ENCODE data around the gene GBA3. TPM values are rescaled to one million over a fixed set of nuclear protein-coding genes. Genes with fewer than 3 reads are reported as not detected.

The GBA3 gene
- total RNA-seq, 6 experiments from 2014 or later, result 15.4 to 115 (median 60.7) TPM

- TF ChIP-seq POLR2A (IDR thresholded peaks at IDR 0.05), result no peak
- no peak for TF ChIP-seq CTCF (IDR thresholded peaks at IDR 0.05)
- no peak for ATAC-seq
- DNase-seq, result no peak
- Histone ChIP-seq H3K27me3 (no peaks in the 10 kb centered on the region), H3K4me3 (no peak overlapping the region), H3K36me3 (peaks cover 0 to 8% (median 0%) of the 10 kb centered on the region in 4 donors), H3K27ac (no peak overlapping the region), H3K9me3 (no peaks in the 10 kb centered on the region), H3K4me1 (no peaks in the 10 kb centered on the region)
- intact Hi-C loops (cut with DNase I), result no loop called here
- WGBS (ENCODE audit: insufficient coverage, low coverage, low lambda C conversion rate, missing lambda C conversion rate), result 85% methylated on average over 2 of the region's 2 CpGs
Measured at GRCh38 chr4:22754116-22754515, 61.4 kb downstream of the GBA3 start.

GRCh38 chr4:22762548-22762947, 69.8 kb downstream of the GBA3 start:
- no peak for TF ChIP-seq CTCF (IDR thresholded peaks at IDR 0.05)
- no peak for TF ChIP-seq POLR2A (IDR thresholded peaks at IDR 0.05)
- DNase-seq (no peak), ATAC-seq (no peak)
- H3K27me3 ChIP-seq, result no peaks in the 10 kb centered on the region
- no peaks in the 10 kb centered on the region for H3K4me1 ChIP-seq
- WGBS (ENCODE audit: insufficient coverage, low coverage, low lambda C conversion rate, missing lambda C conversion rate), result 86% methylated on average over 2 of the region's 2 CpGs
- no peaks in the 10 kb centered on the region for H3K36me3 ChIP-seq
- intact Hi-C loops (cut with DNase I), result no loop called here
- H3K4me3 ChIP-seq, result no peak overlapping the region
- H3K27ac ChIP-seq, result no peak overlapping the region
- H3K9me3 ChIP-seq, result no peaks in the 10 kb centered on the region

DNA sequence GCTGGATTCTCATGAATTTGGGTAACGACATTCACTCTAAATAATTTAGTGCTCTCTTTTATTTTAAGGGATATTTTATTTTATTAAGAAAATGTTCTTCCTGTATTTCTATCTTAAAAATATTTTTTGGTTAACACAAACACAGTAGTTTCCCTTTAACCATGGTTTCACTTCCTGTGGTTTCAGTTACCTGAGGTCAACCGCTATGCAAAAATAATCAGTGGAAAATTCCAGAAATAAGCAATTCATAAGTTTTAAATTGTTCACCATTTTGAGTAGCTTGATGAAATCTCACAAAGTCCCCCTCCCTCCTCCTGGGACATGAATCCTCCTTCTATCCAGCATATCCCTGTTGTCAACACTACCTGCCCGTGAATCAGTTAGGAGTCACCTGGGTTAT, 71.4 kb downstream of the GBA3 start:
- DNase-seq (no peak), ATAC-seq (no peak)
- intact Hi-C loops (cut with DNase I), result no loop called here
- 75% methylated on average over 3 of the region's 3 CpGs for WGBS (ENCODE audit: insufficient coverage, low coverage, low lambda C conversion rate, missing lambda C conversion rate)
- TF ChIP-seq CTCF (IDR thresholded peaks at IDR 0.05) (no peak), POLR2A (IDR thresholded peaks at IDR 0.05) (no peak)
- Histone ChIP-seq H3K36me3 (no peaks in the 10 kb centered on the region), H3K27ac (no peak overlapping the region), H3K4me3 (no peak overlapping the region), H3K4me1 (no peaks in the 10 kb centered on the region), H3K9me3 (no peaks in the 10 kb centered on the region), H3K27me3 (no peaks in the 10 kb centered on the region)

DNA sequence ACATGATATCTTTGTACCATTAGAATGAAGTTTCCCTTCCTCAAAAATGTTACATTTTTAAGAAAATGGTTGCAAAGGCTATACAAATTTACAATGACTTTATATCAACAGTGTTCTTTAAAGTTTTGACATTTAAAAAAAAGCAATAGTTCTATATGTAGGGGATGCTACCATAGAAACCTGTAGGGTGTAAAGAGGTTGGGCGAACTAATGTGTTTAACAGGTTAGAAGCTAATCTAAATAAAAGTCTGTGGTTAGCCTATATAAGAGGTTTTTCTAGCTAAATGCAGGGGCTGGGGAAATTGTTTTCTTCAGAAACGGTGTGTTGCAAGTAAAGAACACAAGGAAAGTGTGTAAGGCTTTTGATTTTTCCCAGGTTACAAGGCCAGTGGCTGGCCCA, 73.3 kb downstream of the GBA3 start:
- Histone ChIP-seq H3K4me1 (no peaks in the 10 kb centered on the region), H3K27ac (no peak overlapping the region), H3K4me3 (no peak overlapping the region), H3K9me3 (no peaks in the 10 kb centered on the region), H3K27me3 (no peaks in the 10 kb centered on the region), H3K36me3 (no peaks in the 10 kb centered on the region)
- ATAC-seq, result no peak
- TF ChIP-seq POLR2A (IDR thresholded peaks at IDR 0.05) (no peak), CTCF (IDR thresholded peaks at IDR 0.05) (no peak)
- WGBS (ENCODE audit: insufficient coverage, low coverage, low lambda C conversion rate, missing lambda C conversion rate), result 83% methylated on average over 2 of the region's 2 CpGs
- intact Hi-C loops (cut with DNase I), result no loop called here
- no peak for DNase-seq

Data from right lobe of liver (tissue), 6 donors.